ENCODE data around the gene URB2.

The URB2 gene

DNA sequence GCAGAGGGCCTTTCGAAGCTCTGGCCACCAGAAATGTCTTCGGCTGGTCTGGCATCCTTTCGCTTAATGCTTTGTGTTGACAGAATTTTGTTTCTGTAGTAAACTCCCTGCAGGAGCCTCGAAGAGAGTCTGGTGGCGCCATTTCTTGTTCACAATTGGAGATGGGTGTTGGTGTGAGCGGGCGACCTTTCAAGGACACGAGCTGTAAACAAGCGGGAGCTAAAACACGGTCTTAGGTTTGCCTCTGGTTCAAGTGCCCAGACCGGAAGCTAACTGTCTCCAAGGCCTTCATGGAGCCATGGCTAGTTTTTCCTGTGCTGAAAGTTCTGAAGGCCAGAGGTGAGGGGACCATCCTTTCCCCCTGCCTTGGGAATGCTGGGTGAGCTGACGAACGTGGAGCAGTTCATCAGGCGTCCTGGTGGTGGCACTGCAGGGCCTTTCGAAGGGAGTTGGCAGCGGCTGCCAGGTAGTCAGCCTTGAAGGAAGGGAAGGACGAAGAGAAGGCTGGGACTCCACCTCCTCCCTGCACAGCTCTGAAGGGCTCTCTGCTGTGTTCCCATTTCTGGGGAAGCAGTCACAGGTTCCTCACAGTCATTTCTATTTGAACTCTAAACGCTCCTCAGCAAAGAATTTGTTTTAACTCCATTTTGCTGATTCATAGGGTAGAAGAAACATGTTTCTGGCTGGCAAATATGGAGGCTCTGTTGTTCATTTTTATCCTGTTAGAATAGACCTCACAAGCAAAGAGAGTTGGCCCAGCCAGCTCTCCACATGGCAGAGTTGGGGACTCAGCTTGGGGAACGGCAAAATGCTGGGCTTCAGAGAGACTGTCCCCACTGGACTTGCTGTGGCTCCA lies 35.2 kb downstream of the URB2 start:
- peak; percentile 84 to 91 for DNase-seq (ENCODE audit: low read depth in 1 of 2, low spot score in 1 of 2)
- TF ChIP-seq JUND (IDR thresholded peaks at IDR 0.05; ENCODE audit: low read depth) = no peak
- in situ Hi-C loops (cut with HindIII; ENCODE audit: low pct_unique_long_range_greater_than_20kb, low sequenced_read_pairs) = no loop called here

DNA sequence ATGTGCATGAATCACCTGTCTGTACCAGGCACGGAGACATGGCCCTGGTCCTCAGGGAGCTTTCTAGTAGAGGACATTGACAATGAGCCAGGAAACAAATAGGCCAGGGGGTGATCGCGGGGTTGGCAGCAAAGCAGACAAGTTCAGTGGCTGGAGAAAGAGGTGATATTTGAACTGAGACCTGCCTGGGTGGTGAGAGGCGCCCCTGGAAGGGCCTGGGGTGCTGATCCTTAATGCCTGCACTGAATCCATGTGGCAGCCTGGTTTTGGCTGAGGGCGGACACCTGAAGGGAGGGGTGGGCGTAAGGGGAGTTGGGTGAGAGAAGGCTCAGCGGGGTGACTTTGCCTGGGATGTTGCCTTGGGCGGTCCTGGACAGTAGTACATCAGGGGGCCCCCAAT lies 35.9 kb downstream of the URB2 start:
- in situ Hi-C loops (cut with HindIII; ENCODE audit: low pct_unique_long_range_greater_than_20kb, low sequenced_read_pairs) = no loop called here
- TF ChIP-seq JUND (IDR thresholded peaks at IDR 0.05; ENCODE audit: low read depth) = no peak
- no peak for DNase-seq (ENCODE audit: low read depth in 1 of 2, low spot score in 1 of 2)

DNA sequence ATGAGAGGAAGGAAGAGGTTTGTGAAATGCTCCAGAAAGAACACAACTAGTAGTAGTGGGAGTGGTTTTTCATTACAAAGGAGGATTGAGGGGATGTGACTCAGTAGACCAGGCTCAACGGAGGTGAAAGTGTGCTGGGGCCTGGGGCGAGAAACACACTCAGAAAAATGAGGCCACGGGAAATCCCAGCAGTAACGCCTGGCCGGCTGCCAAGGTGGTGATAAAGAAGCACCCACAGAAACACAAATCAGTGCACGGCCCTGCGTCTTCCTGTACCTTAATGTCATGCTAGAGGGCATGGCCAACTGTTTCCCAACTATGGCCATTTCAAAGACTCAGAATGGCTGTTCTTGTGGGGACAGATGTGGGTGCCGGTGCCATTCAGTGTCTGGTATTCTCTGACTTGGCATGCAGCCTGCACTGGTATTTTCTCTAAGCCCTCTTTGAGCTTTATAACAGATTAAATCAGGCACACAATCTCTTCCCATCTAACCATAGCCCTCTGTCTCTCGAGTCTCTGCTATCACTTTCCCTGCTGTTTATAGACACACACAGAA lies 38.2 kb downstream of the URB2 start:
- in situ Hi-C loops (cut with HindIII; ENCODE audit: low pct_unique_long_range_greater_than_20kb, low sequenced_read_pairs) = no loop called here
- no peak for TF ChIP-seq JUND (IDR thresholded peaks at IDR 0.05; ENCODE audit: low read depth)
- DNase-seq (ENCODE audit: low read depth in 1 of 2, low spot score in 1 of 2) = no peak

DNA sequence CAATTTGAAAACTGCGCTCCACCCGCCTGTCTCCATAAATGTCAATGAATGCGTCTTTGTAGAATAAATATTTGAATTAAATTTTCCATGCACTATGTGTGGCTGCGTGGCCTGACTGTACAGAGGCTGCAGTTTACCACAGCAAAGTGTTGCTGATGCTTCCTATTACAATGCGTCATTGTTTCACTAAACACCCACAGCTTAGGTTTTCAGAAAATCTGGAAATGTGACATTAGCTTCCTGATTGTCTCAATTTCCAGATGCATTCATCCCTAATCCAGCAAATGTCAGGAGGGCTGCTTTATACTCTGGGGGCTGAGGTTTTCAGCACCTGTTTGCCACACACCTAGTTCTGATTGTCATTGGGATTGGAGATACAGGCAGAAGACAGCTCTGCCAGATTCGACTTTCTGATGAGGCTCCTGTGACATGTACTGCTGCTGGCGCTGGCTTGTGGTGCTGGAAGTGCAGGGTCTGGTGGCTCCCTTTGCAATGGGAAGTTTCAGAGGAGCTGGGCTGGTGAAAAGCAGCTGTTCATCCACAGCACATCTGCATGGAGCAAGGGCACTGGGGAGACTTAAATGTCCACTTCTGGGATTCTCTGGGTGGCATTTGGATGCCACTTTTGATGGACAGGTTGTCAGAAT lies 40.0 kb downstream of the URB2 start:
- in situ Hi-C loops (cut with HindIII; ENCODE audit: low pct_unique_long_range_greater_than_20kb, low sequenced_read_pairs) = no loop called here
- no peak for TF ChIP-seq JUND (IDR thresholded peaks at IDR 0.05; ENCODE audit: low read depth)
- DNase-seq (ENCODE audit: low read depth in 1 of 2, low spot score in 1 of 2) = no peak

DNA sequence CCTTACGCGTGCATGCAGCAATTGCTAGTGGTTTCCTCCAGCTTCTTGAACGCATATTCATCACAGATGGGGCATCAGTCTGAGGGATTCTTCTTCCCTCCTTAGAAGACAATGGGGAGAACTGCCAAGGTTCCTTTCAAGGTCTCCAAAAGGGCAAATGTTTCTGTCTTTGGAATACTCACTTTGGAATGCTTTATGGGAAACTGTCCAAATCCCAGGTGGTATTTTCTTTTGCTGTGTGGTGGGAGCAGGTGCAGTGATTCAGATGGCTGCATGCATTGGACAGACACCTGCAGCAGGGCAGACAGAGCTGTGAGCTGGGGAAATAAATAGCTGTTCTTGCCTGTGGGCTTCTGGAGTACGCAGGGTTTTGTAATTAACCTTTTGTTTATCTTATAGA lies 40.5 kb downstream of the URB2 start:
- DNase-seq (ENCODE audit: low read depth in 1 of 2, low spot score in 1 of 2) = no peak
- in situ Hi-C loops (cut with HindIII; ENCODE audit: low pct_unique_long_range_greater_than_20kb, low sequenced_read_pairs) = no loop called here
- no peak for TF ChIP-seq JUND (IDR thresholded peaks at IDR 0.05; ENCODE audit: low read depth)

DNA sequence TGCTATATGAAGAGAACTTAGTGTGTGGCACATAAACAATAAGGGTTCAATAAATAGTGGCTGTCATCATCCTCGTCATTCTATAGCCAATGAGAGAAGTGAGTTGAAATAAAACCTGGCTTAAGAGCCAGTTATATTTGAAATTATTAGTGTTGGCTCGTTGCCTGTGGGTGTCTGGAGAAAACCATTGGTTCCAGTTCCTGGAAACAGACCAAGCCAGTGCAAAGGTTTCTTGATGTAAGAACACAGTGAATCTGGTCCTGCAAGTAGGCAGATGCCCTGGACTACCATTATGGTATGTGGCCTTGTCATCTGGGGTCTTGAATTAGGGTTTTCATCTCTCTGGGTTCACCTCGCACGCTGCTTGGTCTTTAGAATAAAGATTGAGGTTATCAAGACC lies 43.3 kb downstream of the URB2 start:
- in situ Hi-C loops (cut with HindIII; ENCODE audit: low pct_unique_long_range_greater_than_20kb, low sequenced_read_pairs) = no loop called here
- TF ChIP-seq JUND (IDR thresholded peaks at IDR 0.05; ENCODE audit: low read depth) = no peak
- DNase-seq (ENCODE audit: low read depth in 1 of 2, low spot score in 1 of 2) = no peak

DNA sequence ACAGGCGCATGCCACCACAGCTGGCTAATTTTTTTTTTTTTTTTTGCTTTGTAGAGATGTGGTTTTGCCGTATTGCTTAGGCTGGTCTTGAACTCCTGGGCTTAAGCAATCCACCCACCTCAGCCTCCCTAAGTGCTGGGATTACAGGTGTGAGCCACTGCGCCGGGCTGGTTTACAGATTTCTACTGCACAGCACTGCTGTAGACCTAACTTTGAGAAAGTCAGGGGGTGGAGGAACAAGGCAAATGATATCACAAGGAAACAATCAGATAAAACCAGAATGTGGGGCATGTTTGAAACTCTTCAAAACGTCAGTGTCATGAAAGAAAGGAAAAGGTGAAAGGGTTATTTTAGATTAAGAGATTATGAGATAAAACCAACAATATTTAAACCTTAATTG lies 45.3 kb downstream of the URB2 start:
- no peak for DNase-seq (ENCODE audit: low read depth in 1 of 2, low spot score in 1 of 2)
- no peak for TF ChIP-seq JUND (IDR thresholded peaks at IDR 0.05; ENCODE audit: low read depth)
- in situ Hi-C loops (cut with HindIII; ENCODE audit: low pct_unique_long_range_greater_than_20kb, low sequenced_read_pairs) = no loop called here

DNA sequence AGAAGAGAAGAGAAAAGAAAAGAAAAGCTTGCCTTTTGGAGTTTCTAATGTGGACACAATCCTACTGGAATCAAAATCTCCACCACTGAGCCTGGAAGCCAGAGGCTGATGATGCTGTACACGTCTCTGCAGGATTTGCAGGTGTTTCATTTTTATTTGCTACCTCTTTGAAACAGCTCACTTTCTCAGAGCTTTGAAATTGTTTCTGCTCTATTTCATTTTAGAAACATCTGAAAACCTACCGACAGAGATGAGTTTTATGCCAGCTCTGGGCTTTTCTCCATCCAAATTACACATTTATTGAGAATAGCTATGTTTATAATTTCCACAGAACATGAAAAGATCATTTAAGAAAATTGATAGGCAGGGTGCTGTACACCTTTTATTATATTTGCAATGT lies 46.2 kb downstream of the URB2 start:
- in situ Hi-C loops (cut with HindIII; ENCODE audit: low pct_unique_long_range_greater_than_20kb, low sequenced_read_pairs) = no loop called here
- no peak for TF ChIP-seq JUND (IDR thresholded peaks at IDR 0.05; ENCODE audit: low read depth)
- DNase-seq (ENCODE audit: low read depth in 1 of 2, low spot score in 1 of 2) = no peak

DNA sequence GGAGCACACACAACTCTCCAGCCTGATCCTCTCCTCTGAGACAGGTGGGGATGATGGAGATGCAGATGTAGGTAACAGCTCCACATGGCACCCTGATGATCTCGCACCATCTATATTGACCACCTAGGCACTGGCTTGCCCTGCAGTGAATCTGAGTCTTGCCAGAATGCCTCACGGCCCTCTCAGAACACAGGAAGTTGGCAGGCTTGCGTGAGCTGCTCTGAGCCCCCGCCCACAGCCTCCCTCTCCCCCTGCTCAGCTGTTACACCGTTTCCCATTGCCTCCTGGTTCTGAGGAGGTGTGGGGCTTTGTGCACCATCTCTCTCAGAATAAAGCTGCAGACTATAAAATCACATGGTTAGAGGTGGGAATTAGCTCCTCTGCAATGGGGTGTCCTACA lies 48.0 kb downstream of the URB2 start:
- in situ Hi-C loops (cut with HindIII; ENCODE audit: low pct_unique_long_range_greater_than_20kb, low sequenced_read_pairs) = no loop called here
- DNase-seq (ENCODE audit: low read depth in 1 of 2, low spot score in 1 of 2) = no peak

DNA sequence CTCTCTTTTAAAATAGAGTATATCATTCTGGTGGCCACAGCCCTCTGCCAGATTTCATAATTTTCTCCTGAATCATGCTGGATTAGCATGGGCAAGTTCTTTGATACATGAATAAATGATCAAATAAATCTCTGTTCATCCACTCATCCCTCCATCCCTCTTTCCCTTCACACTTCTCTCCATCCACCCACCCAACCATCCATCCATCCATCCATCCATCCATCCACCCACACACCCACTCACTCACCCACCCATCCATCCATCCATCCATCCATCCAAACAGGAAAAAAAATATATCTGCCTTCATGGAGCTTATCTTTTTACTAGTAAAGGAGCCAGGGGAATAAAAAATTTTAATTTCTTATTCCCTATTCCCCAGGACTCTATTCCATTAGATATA lies 49.3 kb downstream of the URB2 start:
- in situ Hi-C loops (cut with HindIII; ENCODE audit: low pct_unique_long_range_greater_than_20kb, low sequenced_read_pairs) = no loop called here
- no peak for DNase-seq (ENCODE audit: low read depth in 1 of 2, low spot score in 1 of 2)
- no peak for TF ChIP-seq JUND (IDR thresholded peaks at IDR 0.05; ENCODE audit: low read depth)

More for the DNA sequence above, 48.0 kb downstream of the URB2 start:
- no peak for TF ChIP-seq JUND (IDR thresholded peaks at IDR 0.05; ENCODE audit: low read depth)

DNA sequence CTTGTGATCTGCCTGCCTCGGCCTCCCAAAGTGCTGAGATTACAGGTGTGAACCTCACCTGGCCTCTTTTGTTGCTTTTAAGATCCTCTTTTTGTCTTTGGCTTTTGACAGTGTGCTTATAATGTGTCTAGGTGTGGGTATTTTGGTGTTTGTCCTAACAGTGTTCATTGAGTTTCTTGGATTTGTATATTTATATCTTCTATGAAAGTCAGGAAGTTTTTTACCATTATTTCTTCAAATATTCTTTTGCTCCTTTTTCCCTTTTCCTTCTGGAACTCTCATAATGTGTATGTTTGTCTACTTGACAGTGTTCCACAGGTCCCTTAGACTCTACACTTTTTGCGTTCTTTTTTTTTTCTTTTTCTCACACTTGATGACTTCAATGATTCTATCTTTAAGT lies 59.1 kb downstream of the URB2 start:
- DNase-seq (ENCODE audit: low read depth in 1 of 2, low spot score in 1 of 2) = no peak
- in situ Hi-C loops (cut with HindIII; ENCODE audit: low pct_unique_long_range_greater_than_20kb, low sequenced_read_pairs) = no loop called here

DNA sequence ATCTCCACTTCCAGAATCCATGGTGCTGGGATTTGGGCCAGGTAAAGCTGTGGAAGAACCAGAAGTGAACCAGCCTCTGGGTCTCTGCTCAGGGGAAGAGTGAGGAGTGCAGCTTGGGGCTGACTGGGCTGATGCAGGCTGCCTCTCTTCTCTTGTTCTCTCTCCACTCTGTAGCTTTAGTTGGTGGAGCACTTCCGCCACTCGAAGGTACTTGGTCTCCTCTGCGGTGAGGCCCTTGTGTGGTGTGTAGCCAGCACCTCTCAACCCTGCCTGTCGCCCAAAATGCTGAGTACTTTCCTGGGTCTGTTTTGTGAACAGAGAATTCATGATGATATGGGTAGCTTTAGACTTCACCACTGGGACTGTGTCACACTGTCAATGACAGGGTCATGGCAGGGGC lies 63.2 kb downstream of the URB2 start:
- TF ChIP-seq JUND (IDR thresholded peaks at IDR 0.05; ENCODE audit: low read depth) = no peak
- DNase-seq (ENCODE audit: low read depth in 1 of 2, low spot score in 1 of 2) = no peak
- in situ Hi-C loops (cut with HindIII; ENCODE audit: low pct_unique_long_range_greater_than_20kb, low sequenced_read_pairs) = no loop called here

More for the DNA sequence above, 59.1 kb downstream of the URB2 start:
- no peak for TF ChIP-seq JUND (IDR thresholded peaks at IDR 0.05; ENCODE audit: low read depth)

DNA sequence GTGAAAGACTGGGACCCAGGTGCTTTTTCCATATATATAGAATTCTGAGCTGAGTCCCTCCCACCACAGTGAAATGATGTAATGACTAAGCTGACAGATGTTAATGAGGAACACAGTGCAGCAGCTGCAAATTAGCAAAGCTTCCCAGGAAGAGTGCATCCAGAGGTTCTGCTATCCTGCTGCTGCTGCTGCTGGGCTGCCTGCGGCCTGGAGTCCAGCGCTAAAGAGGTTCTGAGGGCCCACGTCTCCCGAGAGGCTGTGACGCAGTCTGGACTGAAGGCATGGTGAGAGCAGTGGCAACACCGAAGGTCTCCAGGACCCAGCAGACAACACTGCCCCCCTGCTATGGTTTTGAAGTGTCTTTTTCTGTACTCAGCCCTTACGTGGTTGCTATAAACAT lies 63.9 kb downstream of the URB2 start:
- in situ Hi-C loops (cut with HindIII; ENCODE audit: low pct_unique_long_range_greater_than_20kb, low sequenced_read_pairs) = no loop called here
- no peak for DNase-seq (ENCODE audit: low read depth in 1 of 2, low spot score in 1 of 2)
- no peak for TF ChIP-seq JUND (IDR thresholded peaks at IDR 0.05; ENCODE audit: low read depth)
